A673 (cell line): ENCODE measurements around the gene BSPRY. TPM values are rescaled to one million over a fixed set of nuclear protein-coding genes. Genes with fewer than 3 reads are reported as not detected.

ENCODE experiments used
- BruUV-seq: library from RNA; stranded (reverse); fragments of 400-500 nt; replicated peaks from 2 replicates; lab custom pipeline; 2021; lab: Mats Ljungman, UMichigan
- CTCF ChIA-PET: fragments of 300-600 bp; sonication (Branson Sonifier 250); formaldehyde crosslinking; loops from one replicate; lab custom pipeline; 2022; ENCODE audit warnings: antibody characterized with exemption; lab: Charles Lee
- POLR2A ChIA-PET: fragments of 300-600 bp; sonication (Branson Sonifier 250); formaldehyde crosslinking; loops from one replicate; lab custom pipeline; 2022; ENCODE audit warnings: antibody characterized with exemption; ENCODE audit not compliant: low non-redundant PET; lab: Charles Lee
- DNase-seq: peaks from one replicate; pipeline ENCODE4 v3.0.0-alpha.2; 2015; ENCODE audit warnings: low spot score
- H3K27ac ChIP-seq: fragments of 200-600 bp; sonication (generic); 2 replicates; pipeline ENCODE4 v1.5.1; 2016; ENCODE audit warnings: mixed run types, low read depth, mild to moderate bottlenecking, mixed read lengths, antibody characterized with exemption, low read length; ENCODE audit not compliant: poor library complexity, severe bottlenecking
- H3K27me3 ChIP-seq: fragments of 200-600 bp; sonication (generic); replicated peaks from 2 replicates; pipeline ENCODE4 v1.6.1; 2017; ENCODE audit warnings: mixed run types, low read depth, mild to moderate bottlenecking, mixed read lengths, antibody characterized with exemption, low read length; ENCODE audit not compliant: insufficient read depth, poor library complexity
- H3K36me3 ChIP-seq: fragments of 200-600 bp; sonication (generic); 2 replicates; pipeline ENCODE4 v1.6.1; 2016; ENCODE audit warnings: mixed run types, mild to moderate bottlenecking, mixed read lengths, antibody characterized with exemption, low read length; ENCODE audit not compliant: insufficient read depth, poor library complexity, severe bottlenecking
- H3K4me1 ChIP-seq: fragments of 200-600 bp; sonication (generic); 2 replicates; pipeline ENCODE4 v1.6.1; 2017; ENCODE audit warnings: mixed run types, mild to moderate bottlenecking, mixed read lengths, antibody characterized with exemption, low read length; ENCODE audit not compliant: insufficient read depth, poor library complexity, severe bottlenecking
- H3K4me3 ChIP-seq: fragments of 200-600 bp; sonication (generic); 2 replicates; pipeline ENCODE4 v1.5.1; 2016; ENCODE audit warnings: low read depth, mixed run types, mild to moderate bottlenecking, mixed read lengths, low read length; ENCODE audit not compliant: poor library complexity, severe bottlenecking
- H3K9me3 ChIP-seq: fragments of 200-600 bp; sonication (generic); 2 replicates; pipeline ENCODE4 v1.6.1; 2016; ENCODE audit warnings: mixed run types, low read depth, mild to moderate bottlenecking, mixed read lengths, antibody characterized with exemption, low read length; ENCODE audit not compliant: poor library complexity, severe bottlenecking
- CTCF ChIP-seq: fragments of 300-800, 200-600 bp; sonication (generic); conservative IDR thresholded peaks from 2 replicates; pipeline ENCODE4 v1.5.1; 2017; ENCODE audit warnings: low read depth, mild to moderate bottlenecking, antibody characterized with exemption, low read length, moderate library complexity, mixed read lengths
- EZH2 ChIP-seq: fragments of 200-600 bp; sonication (generic); IDR thresholded peaks from 2 replicates; pipeline ENCODE4 v1.6.1; 2017; ENCODE audit warnings: borderline replicate concordance, low read depth, mild to moderate bottlenecking, mixed read lengths, antibody characterized with exemption, low read length; ENCODE audit not compliant: poor library complexity, severe bottlenecking
- intact Hi-C: fragments of 100-400 bp; cut with micrococcal nuclease; formaldehyde crosslinking; loops from one replicate; pipeline ENCODE4 v1.10.0; 2022; ENCODE audit not compliant: unreplicated experiment
- total RNA-seq: library from RNA; stranded (reverse); gene quantifications from 2 replicates; pipeline ENCODE4 v1.2.3, GENCODE V29; 2021

BSPRY gene
- total RNA-seq, 1 experiment from 2014 or later: not detected

GRCh38 chr9:113352411-113352810 lies 3.1 kb downstream of the BSPRY start:
- Histone ChIP-seq H3K27ac (no peak overlapping the region), H3K27me3 (peaks cover 48% of the 10 kb centered on the region), H3K36me3 (no peaks in the 10 kb centered on the region), H3K9me3 (no peaks in the 10 kb centered on the region), H3K4me3 (no peak overlapping the region), H3K4me1 (no peaks in the 10 kb centered on the region)
- POLR2A ChIA-PET: no interaction called here
- intact Hi-C loops: no loop called here
- TF ChIP-seq CTCF (no peak), EZH2 (no peak)
- DNase-seq: no peak
- CTCF ChIA-PET: no interaction called here
- BruUV-seq: no TSS peak

GRCh38 chr9:113355040-113355596 lies 5.8 kb downstream of the BSPRY start:
- Histone ChIP-seq H3K9me3 (no peaks in the 10 kb centered on the region), H3K4me1 (no peaks in the 10 kb centered on the region), H3K4me3 (no peak overlapping the region), H3K36me3 (no peaks in the 10 kb centered on the region), H3K27ac (no peak overlapping the region), H3K27me3 (peaks cover 31% of the 10 kb centered on the region)
- no TSS peak for BruUV-seq
- CTCF ChIA-PET: interaction anchor here (0.6 to 0.8 kb wide), 2 partner anchors 33 to 35 kb away, joined by 3 read pairs; no protein-coding TSS in a partner anchor
- peak; percentile 24 for DNase-seq
- TF ChIP-seq CTCF: 0 out of 2 replicates have a peak, but pooled peaks have one; percentile 18
- TF ChIP-seq EZH2: no peak
- intact Hi-C loops: no loop called here
- POLR2A ChIA-PET: interaction anchor here (0.6 kb wide), 1 partner anchor 365 kb away, joined by 3 read pairs; no protein-coding TSS in a partner anchor

GRCh38 chr9:113356686-113357292 lies 7.4 kb downstream of the BSPRY start:
- ChIA-PET CTCF (no interaction called here), POLR2A (no interaction called here)
- intact Hi-C loops: no loop called here
- H3K9me3 ChIP-seq: no peaks in the 10 kb centered on the region
- TF ChIP-seq CTCF (no peak), EZH2 (no peak)
- no peak overlapping the region for H3K27ac ChIP-seq
- H3K27me3 ChIP-seq: peaks cover 16% of the 10 kb centered on the region
- no TSS peak for BruUV-seq
- no peak for DNase-seq
- H3K4me1 ChIP-seq: no peaks in the 10 kb centered on the region
- no peaks in the 10 kb centered on the region for H3K36me3 ChIP-seq
- no peak overlapping the region for H3K4me3 ChIP-seq
